ENCODE results near the gene CELA3B.

The CELA3B gene

GRCh38 chr1:21944733-21945073 is 32.1 kb upstream of the CELA3B start:
- DNase-seq (ENCODE audit: low spot score): no peak
- TF ChIP-seq CTCF (IDR thresholded peaks at IDR 0.05; ENCODE audit: borderline replicate concordance, control extremely low read depth, extremely low read depth, insufficient read depth, missing control alignments): no peak
- in situ Hi-C loops (cut with MboI; ENCODE audit: low sequenced_read_pairs, unreplicated experiment): no loop called here

GRCh38 chr1:21946836-21947587 is 29.8 kb upstream of the CELA3B start:
- in situ Hi-C loops (cut with MboI; ENCODE audit: low sequenced_read_pairs, unreplicated experiment): no loop called here
- TF ChIP-seq CTCF (IDR thresholded peaks at IDR 0.05; ENCODE audit: borderline replicate concordance, control extremely low read depth, extremely low read depth, insufficient read depth, missing control alignments): no peak
- DNase-seq (ENCODE audit: low spot score): no peak

GRCh38 chr1:21950734-21951133 is 26.1 kb upstream of the CELA3B start:
- no peak for DNase-seq (ENCODE audit: low spot score)
- in situ Hi-C loops (cut with MboI; ENCODE audit: low sequenced_read_pairs, unreplicated experiment): loop anchor here (25.0 kb wide), 1 partner anchor 713 kb away; no protein-coding TSS in a partner anchor
- no peak for TF ChIP-seq CTCF (IDR thresholded peaks at IDR 0.05; ENCODE audit: borderline replicate concordance, control extremely low read depth, extremely low read depth, insufficient read depth, missing control alignments)

GRCh38 chr1:21951226-21951870 is 25.5 kb upstream of the CELA3B start:
- no peak for TF ChIP-seq CTCF (IDR thresholded peaks at IDR 0.05; ENCODE audit: borderline replicate concordance, control extremely low read depth, extremely low read depth, insufficient read depth, missing control alignments)
- in situ Hi-C loops (cut with MboI; ENCODE audit: low sequenced_read_pairs, unreplicated experiment): loop anchor here (25.0 kb wide), 1 partner anchor 714 kb away; no protein-coding TSS in a partner anchor
- DNase-seq (ENCODE audit: low spot score): no peak

GRCh38 chr1:21952786-21953520 is 23.9 kb upstream of the CELA3B start:
- in situ Hi-C loops (cut with MboI; ENCODE audit: low sequenced_read_pairs, unreplicated experiment): loop anchor here (25.0 kb wide), 1 partner anchor 716 kb away; no protein-coding TSS in a partner anchor

More at GRCh38 chr1:21952786-21953520, 23.9 kb upstream of the CELA3B start:
- DNase-seq (ENCODE audit: low spot score): no peak
- no peak for TF ChIP-seq CTCF (IDR thresholded peaks at IDR 0.05; ENCODE audit: borderline replicate concordance, control extremely low read depth, extremely low read depth, insufficient read depth, missing control alignments)

All from GM13976 (cell line).